HCEC 1CT (cell line): Measurements from ENCODE around the gene KISS1R.
A peak's percentile ranks its signal among the peaks of the same experiment; 100 is the strongest.

Experiments
- DNase-seq: peaks from one replicate; pipeline ENCODE4 v3.0.0-alpha.2; 2017

KISS1R gene

GRCh38 chr19:925087-925525, 8.0 kb downstream of the KISS1R start:
- no peak for DNase-seq

GRCh38 chr19:925526-926322, 8.6 kb downstream of the KISS1R start, which contains the start of gene ARID3A:
TSS of gene ARID3A (plus strand) at chr19:926035. CDS start at chr19:929529, 3,494 bp downstream.
- DNase-seq: peak; percentile 86

- no peak for DNase-seq
Observed at GRCh38 chr19:926323-926588, 9.1 kb downstream of the KISS1R start.

GRCh38 chr19:926589-927350, 9.6 kb downstream of the KISS1R start:
- DNase-seq: peak; percentile 28

- no peak for DNase-seq
Observed at GRCh38 chr19:927351-927779, 10.2 kb downstream of the KISS1R start.

GRCh38 chr19:927780-928401, 10.8 kb downstream of the KISS1R start:
- DNase-seq: no peak

- no peak for DNase-seq
Observed at GRCh38 chr19:928471-929202, 11.5 kb downstream of the KISS1R start.

GRCh38 chr19:929203-929890, 12.2 kb downstream of the KISS1R start:
- no peak for DNase-seq

GRCh38 chr19:929891-930258, 12.7 kb downstream of the KISS1R start:
- DNase-seq: no peak

GRCh38 chr19:931860-932647, 14.9 kb downstream of the KISS1R start:
- no peak for DNase-seq

GRCh38 chr19:932648-933552, 15.8 kb downstream of the KISS1R start:
- peak; percentile 96 for DNase-seq

GRCh38 chr19:933553-933882, 16.4 kb downstream of the KISS1R start:
- no peak for DNase-seq

GRCh38 chr19:934197-934840, 17.2 kb downstream of the KISS1R start:
- DNase-seq: no peak

- peak; percentile 60 for DNase-seq
Observed at GRCh38 chr19:934865-935479, 17.8 kb downstream of the KISS1R start.

- DNase-seq: no peak
Observed at GRCh38 chr19:936175-936546, 19.0 kb downstream of the KISS1R start.

GRCh38 chr19:937259-937694, 20.1 kb downstream of the KISS1R start:
- DNase-seq: no peak

GRCh38 chr19:938233-938923, 21.2 kb downstream of the KISS1R start:
- no peak for DNase-seq

- no peak for DNase-seq
Observed at GRCh38 chr19:939439-939838, 22.3 kb downstream of the KISS1R start.

- DNase-seq: no peak
Observed at GRCh38 chr19:939922-940321, 22.8 kb downstream of the KISS1R start.
